DMS 273 (cell line): ENCODE measurements around the gene STIM2.
A peak's percentile ranks its signal among the peaks of the same experiment; 100 is the strongest.

Source experiments
- DNase-seq: peaks from one replicate; lab custom pipeline; 2025; ENCODE audit not compliant: unreplicated experiment; lab: John Stamatoyannopoulos, UW

STIM2 gene

GRCh38 chr4:26996745-26997144 lies 136.1 kb downstream of the STIM2 start:
- no peak for DNase-seq

- no peak for DNase-seq
These were observed 139.0 kb downstream of the STIM2 start for GRCh38 chr4:26999689-27000088.

GRCh38 chr4:27000122-27000521 lies 139.5 kb downstream of the STIM2 start:
- DNase-seq, result peak; percentile 71

GRCh38 chr4:27000820-27001219 lies 140.2 kb downstream of the STIM2 start:
- peak; percentile 23 for DNase-seq

- no peak for DNase-seq
These were observed 140.9 kb downstream of the STIM2 start for GRCh38 chr4:27001398-27002164.

- no peak for DNase-seq
These were observed 143.0 kb downstream of the STIM2 start for GRCh38 chr4:27003642-27004113.

GRCh38 chr4:27005501-27005900 lies 144.9 kb downstream of the STIM2 start:
- DNase-seq, result no peak

- no peak for DNase-seq
These were observed 145.4 kb downstream of the STIM2 start for GRCh38 chr4:27005905-27006590.

GRCh38 chr4:27006646-27007045 lies 146.0 kb downstream of the STIM2 start:
- no peak for DNase-seq

- DNase-seq, result no peak
These were observed 146.9 kb downstream of the STIM2 start for GRCh38 chr4:27007507-27007906.

- no peak for DNase-seq
These were observed 148.0 kb downstream of the STIM2 start for GRCh38 chr4:27008679-27009078.

GRCh38 chr4:27009539-27009938 lies 148.9 kb downstream of the STIM2 start:
- no peak for DNase-seq

GRCh38 chr4:27010334-27010940 lies 149.8 kb downstream of the STIM2 start:
- peak; percentile 65 for DNase-seq

- no peak for DNase-seq
These were observed 150.8 kb downstream of the STIM2 start for GRCh38 chr4:27011401-27011800.

GRCh38 chr4:27013012-27013411 lies 152.4 kb downstream of the STIM2 start:
- no peak for DNase-seq

GRCh38 chr4:27016551-27016950 lies 155.9 kb downstream of the STIM2 start:
- DNase-seq, result no peak

- DNase-seq, result no peak
These were observed 157.0 kb downstream of the STIM2 start for GRCh38 chr4:27017623-27018022.

- no peak for DNase-seq
These were observed 157.4 kb downstream of the STIM2 start for GRCh38 chr4:27018076-27018475.

- no peak for DNase-seq
These were observed 158.3 kb downstream of the STIM2 start for GRCh38 chr4:27018910-27019309.

GRCh38 chr4:27019766-27020165 lies 159.1 kb downstream of the STIM2 start:
- no peak for DNase-seq

- DNase-seq, result no peak
These were observed 159.6 kb downstream of the STIM2 start for GRCh38 chr4:27020203-27020602.

- DNase-seq, result peak; percentile 1
These were observed 160.0 kb downstream of the STIM2 start for GRCh38 chr4:27020603-27021002.
